ENCODE measurements around the gene KCNQ2.

DNA sequence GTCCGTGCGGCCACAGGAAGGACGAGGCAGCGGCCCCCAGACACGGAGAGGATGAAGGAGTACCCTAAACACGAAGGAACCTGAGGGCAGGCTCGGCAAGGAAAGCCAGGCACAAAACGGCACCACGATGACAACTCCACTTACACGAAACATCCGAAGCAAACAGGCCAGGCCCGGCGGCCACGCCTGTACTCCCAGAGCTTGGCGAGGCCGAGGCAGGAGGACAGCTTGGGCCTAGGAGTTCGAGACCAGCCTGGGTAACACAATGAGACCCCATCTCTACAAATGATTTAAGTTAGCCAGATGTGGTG lies 13.4 kb downstream of the KCNQ2 start:
- TF ChIP-seq CTCF (IDR thresholded peaks at IDR 0.05 in 8 of 11, conservative IDR thresholded peaks at IDR 0.05 in 3 of 11) (no peak), POLR2AphosphoS5 (IDR thresholded peaks at IDR 0.05) (no peak), POLR2A (IDR thresholded peaks at IDR 0.05) (no peak)

Measured in spleen (tissue), 7 donors.